WTC11 (cell line): ENCODE measurements around the gene PMS1. TPM values are rescaled to one million over a fixed set of nuclear protein-coding genes. Genes with fewer than 3 reads are reported as not detected.
A peak's percentile ranks its signal among the peaks of the same experiment; 100 is the strongest.

Source experiments
- HMGA2 ChIP-seq: fragments of 250-450 bp; sonication (Bioruptor Pico); IDR thresholded peaks from 2 replicates; pipeline ENCODE4 v1.4.0; 2021; ENCODE audit warnings: mild to moderate bottlenecking, moderate library complexity
- IRF2 ChIP-seq: sonication (generic); formaldehyde crosslinking; IDR thresholded peaks from 2 replicates; pipeline ENCODE4 v1.8.0; 2022; ENCODE audit warnings: low read depth, missing genetic modification reagents, borderline replicate concordance
- NFYB ChIP-seq: sonication (generic); formaldehyde crosslinking; conservative IDR thresholded peaks from 2 replicates; pipeline ENCODE4 v1.8.0; 2022; ENCODE audit warnings: low read depth, missing genetic modification reagents
- NR2C2 ChIP-seq: sonication (generic); formaldehyde crosslinking; IDR thresholded peaks from 2 replicates; pipeline ENCODE4 v1.8.0; 2022; ENCODE audit warnings: mild to moderate bottlenecking, missing genetic modification reagents
- RELA ChIP-seq: sonication (generic); formaldehyde crosslinking; IDR thresholded peaks from 2 replicates; pipeline ENCODE4 v1.8.1; 2022; ENCODE audit warnings: missing genetic modification reagents, mild to moderate bottlenecking, borderline replicate concordance
- RORB ChIP-seq: fragments of 250-450 bp; sonication (Bioruptor Pico); IDR thresholded peaks from 2 replicates; pipeline ENCODE4 v1.9.0; 2021; ENCODE audit warnings: mild to moderate bottlenecking
- SP1 ChIP-seq: sonication (generic); formaldehyde crosslinking; conservative IDR thresholded peaks from 2 replicates; pipeline ENCODE4 v1.8.1; 2022; ENCODE audit warnings: missing genetic modification reagents
- TCF7 ChIP-seq: sonication (generic); formaldehyde crosslinking; IDR thresholded peaks from 2 replicates; pipeline ENCODE4 v1.8.0; 2022; ENCODE audit warnings: mild to moderate bottlenecking, low read depth, missing genetic modification reagents, moderate library complexity
- TEAD1 ChIP-seq: sonication (generic); formaldehyde crosslinking; IDR thresholded peaks from 2 replicates; pipeline ENCODE4 v1.8.0; 2022; ENCODE audit warnings: mild to moderate bottlenecking, missing genetic modification reagents
- ZNF121 ChIP-seq: sonication (generic); formaldehyde crosslinking; IDR thresholded peaks from 2 replicates; pipeline ENCODE4 v1.8.0; 2023; ENCODE audit warnings: missing genetic modification reagents
- ZNF138 ChIP-seq: sonication (generic); formaldehyde crosslinking; conservative IDR thresholded peaks from 2 replicates; pipeline ENCODE4 v1.8.1; 2022; ENCODE audit warnings: mild to moderate bottlenecking, moderate library complexity, missing genetic modification reagents
- ZNF317 ChIP-seq: sonication (generic); formaldehyde crosslinking; IDR thresholded peaks from 2 replicates; pipeline ENCODE4 v1.8.1; 2023; ENCODE audit warnings: low read depth, mild to moderate bottlenecking, moderate library complexity, missing genetic modification reagents, borderline replicate concordance
- total RNA-seq: library from RNA; stranded (reverse); gene quantifications from 3 replicates; pipeline ENCODE4 v1.2.3, GENCODE V29; 2021
- TF ChIP-seq, protein P1 (sequence below): sonication (generic); formaldehyde crosslinking; IDR thresholded peaks from 2 replicates; pipeline ENCODE4 v1.8.0; 2022; ENCODE audit warnings: mild to moderate bottlenecking, missing genetic modification reagents
- TF ChIP-seq, protein P2 (sequence below): sonication (generic); formaldehyde crosslinking; IDR thresholded peaks from 2 replicates; pipeline ENCODE4 v1.8.1; 2023; ENCODE audit warnings: mild to moderate bottlenecking, missing genetic modification reagents, moderate library complexity
- TF ChIP-seq, protein P3 (sequence below): sonication (generic); formaldehyde crosslinking; IDR thresholded peaks from 2 replicates; pipeline ENCODE4 v1.8.1; 2022; ENCODE audit warnings: low read depth, mild to moderate bottlenecking, moderate library complexity, missing genetic modification reagents, borderline replicate concordance
- TF ChIP-seq, protein P4 (sequence below): sonication (generic); formaldehyde crosslinking; IDR thresholded peaks from 2 replicates; pipeline ENCODE4 v1.8.1; 2023; ENCODE audit warnings: mild to moderate bottlenecking, missing genetic modification reagents
- TF ChIP-seq, protein P5 (sequence below): sonication (generic); formaldehyde crosslinking; IDR thresholded peaks from 2 replicates; pipeline ENCODE4 v1.8.1; 2023; ENCODE audit warnings: mild to moderate bottlenecking, missing genetic modification reagents
- TF ChIP-seq, protein P6 (sequence below): sonication (generic); formaldehyde crosslinking; IDR thresholded peaks from 2 replicates; pipeline ENCODE4 v1.8.1; 2023; ENCODE audit warnings: mild to moderate bottlenecking, moderate library complexity, missing genetic modification reagents
- TF ChIP-seq, protein P7 (sequence below): fragments of 250-450 bp; sonication (Bioruptor Pico); IDR thresholded peaks from 2 replicates; pipeline ENCODE4 v1.8.0; 2021; ENCODE audit warnings: mild to moderate bottlenecking
- TF ChIP-seq, protein P8 (sequence below): sonication (generic); formaldehyde crosslinking; conservative IDR thresholded peaks from 2 replicates; pipeline ENCODE4 v1.8.1; 2022; ENCODE audit warnings: mild to moderate bottlenecking, missing genetic modification reagents
- TF ChIP-seq, protein P9 (sequence below): sonication (generic); formaldehyde crosslinking; IDR thresholded peaks from 2 replicates; pipeline ENCODE4 v1.8.0; 2022; ENCODE audit warnings: missing genetic modification reagents

The PMS1 gene
- total RNA-seq, 1 experiment from 2014 or later, result 49.8 TPM

DNA sequence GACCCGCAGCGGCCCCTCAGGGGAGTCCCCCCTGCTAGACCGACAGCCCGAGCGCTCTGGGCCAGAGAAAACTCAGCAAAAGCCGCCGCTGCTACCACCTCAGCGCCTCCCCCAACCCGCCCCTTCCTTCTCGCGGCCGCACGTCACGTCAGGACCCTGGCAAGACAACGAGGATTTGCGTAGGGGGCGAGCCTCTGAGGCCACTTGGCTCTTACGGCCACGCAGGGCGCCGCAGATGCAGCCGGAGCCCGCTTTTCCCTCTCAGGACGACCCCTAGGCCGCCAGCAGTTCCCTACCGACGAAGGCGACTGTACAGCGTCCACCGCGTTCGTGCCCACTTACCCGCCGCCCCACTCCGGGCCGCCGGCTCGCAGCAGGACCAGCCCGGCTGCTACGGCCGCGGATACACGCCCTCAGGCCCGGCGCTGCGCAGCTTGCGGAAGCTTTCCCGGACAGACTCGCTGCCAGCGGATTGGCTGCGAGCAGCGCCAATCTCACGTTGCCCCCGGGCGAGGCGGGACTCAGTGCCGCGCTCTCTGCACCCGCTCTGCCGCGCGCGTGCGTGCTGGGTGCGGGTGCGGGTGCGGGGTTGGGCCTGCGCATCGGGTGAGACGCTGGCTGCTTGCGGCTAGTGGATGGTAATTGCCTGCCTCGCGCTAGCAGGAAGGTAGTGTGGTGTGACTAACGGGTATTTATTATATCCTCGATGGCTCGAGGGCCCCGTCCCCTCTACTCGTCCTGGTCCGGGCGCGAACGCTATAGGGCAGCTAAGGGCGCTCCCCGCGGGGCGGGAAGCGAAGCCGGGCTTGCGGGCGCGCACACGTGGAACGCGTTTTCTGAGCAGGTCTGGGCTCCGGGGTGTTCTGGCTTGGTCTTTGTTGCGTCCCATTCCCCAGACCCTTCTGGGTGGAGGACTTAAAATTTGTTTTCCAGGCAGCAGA is at the start of gene PMS1, which contains the start of gene ORMDL1 (continued):
- TF ChIP-seq, protein P1, sequence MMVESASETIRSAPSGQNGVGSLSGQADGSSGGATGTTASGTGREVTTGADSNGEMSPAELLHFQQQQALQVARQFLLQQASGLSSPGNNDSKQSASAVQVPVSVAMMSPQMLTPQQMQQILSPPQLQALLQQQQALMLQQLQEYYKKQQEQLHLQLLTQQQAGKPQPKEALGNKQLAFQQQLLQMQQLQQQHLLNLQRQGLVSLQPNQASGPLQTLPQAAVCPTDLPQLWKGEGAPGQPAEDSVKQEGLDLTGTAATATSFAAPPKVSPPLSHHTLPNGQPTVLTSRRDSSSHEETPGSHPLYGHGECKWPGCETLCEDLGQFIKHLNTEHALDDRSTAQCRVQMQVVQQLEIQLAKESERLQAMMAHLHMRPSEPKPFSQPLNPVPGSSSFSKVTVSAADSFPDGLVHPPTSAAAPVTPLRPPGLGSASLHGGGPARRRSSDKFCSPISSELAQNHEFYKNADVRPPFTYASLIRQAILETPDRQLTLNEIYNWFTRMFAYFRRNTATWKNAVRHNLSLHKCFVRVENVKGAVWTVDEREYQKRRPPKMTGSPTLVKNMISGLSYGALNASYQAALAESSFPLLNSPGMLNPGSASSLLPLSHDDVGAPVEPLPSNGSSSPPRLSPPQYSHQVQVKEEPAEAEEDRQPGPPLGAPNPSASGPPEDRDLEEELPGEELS (CRISPR knock-in tag), result peak; percentile 69; the same call in 1 of the 2 replicates
- TF ChIP-seq TEAD1 (CRISPR knock-in tag) (peak; percentile 91), ZNF121 (CRISPR knock-in tag) (no peak), NFYB (CRISPR knock-in tag) (peak; percentile 95), ZNF138 (peak; percentile 88; the same call in 1 of the 2 replicates), HMGA2 (CRISPR knock-in tag) (0 out of 2 replicates have a peak, but pooled peaks have one; percentile 4), RORB (CRISPR knock-in tag) (no peak), ZNF317 (no peak), RELA (CRISPR knock-in tag) (no peak; the same call in 1 of the 2 replicates), IRF2 (no peak; the same call in 1 of the 2 replicates), TCF7 (CRISPR knock-in tag) (0 out of 2 replicates have a peak, but pooled peaks have one; percentile 67), SP1 (CRISPR knock-in tag) (peak; percentile 87), NR2C2 (no peak)
- TF ChIP-seq, protein P2, sequence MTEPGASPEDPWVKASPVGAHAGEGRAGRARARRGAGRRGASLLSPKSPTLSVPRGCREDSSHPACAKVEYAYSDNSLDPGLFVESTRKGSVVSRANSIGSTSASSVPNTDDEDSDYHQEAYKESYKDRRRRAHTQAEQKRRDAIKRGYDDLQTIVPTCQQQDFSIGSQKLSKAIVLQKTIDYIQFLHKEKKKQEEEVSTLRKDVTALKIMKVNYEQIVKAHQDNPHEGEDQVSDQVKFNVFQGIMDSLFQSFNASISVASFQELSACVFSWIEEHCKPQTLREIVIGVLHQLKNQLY (CRISPR knock-in tag), result 0 out of 2 replicates have a peak, but pooled peaks have one; percentile 60
- TF ChIP-seq, protein P3, sequence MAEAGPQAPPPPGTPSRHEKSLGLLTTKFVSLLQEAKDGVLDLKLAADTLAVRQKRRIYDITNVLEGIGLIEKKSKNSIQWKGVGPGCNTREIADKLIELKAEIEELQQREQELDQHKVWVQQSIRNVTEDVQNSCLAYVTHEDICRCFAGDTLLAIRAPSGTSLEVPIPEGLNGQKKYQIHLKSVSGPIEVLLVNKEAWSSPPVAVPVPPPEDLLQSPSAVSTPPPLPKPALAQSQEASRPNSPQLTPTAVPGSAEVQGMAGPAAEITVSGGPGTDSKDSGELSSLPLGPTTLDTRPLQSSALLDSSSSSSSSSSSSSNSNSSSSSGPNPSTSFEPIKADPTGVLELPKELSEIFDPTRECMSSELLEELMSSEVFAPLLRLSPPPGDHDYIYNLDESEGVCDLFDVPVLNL (CRISPR knock-in tag), result no peak
- TF ChIP-seq, protein P4, sequence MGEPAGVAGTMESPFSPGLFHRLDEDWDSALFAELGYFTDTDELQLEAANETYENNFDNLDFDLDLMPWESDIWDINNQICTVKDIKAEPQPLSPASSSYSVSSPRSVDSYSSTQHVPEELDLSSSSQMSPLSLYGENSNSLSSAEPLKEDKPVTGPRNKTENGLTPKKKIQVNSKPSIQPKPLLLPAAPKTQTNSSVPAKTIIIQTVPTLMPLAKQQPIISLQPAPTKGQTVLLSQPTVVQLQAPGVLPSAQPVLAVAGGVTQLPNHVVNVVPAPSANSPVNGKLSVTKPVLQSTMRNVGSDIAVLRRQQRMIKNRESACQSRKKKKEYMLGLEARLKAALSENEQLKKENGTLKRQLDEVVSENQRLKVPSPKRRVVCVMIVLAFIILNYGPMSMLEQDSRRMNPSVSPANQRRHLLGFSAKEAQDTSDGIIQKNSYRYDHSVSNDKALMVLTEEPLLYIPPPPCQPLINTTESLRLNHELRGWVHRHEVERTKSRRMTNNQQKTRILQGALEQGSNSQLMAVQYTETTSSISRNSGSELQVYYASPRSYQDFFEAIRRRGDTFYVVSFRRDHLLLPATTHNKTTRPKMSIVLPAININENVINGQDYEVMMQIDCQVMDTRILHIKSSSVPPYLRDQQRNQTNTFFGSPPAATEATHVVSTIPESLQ (CRISPR knock-in tag), result no peak
- TF ChIP-seq, protein P5, sequence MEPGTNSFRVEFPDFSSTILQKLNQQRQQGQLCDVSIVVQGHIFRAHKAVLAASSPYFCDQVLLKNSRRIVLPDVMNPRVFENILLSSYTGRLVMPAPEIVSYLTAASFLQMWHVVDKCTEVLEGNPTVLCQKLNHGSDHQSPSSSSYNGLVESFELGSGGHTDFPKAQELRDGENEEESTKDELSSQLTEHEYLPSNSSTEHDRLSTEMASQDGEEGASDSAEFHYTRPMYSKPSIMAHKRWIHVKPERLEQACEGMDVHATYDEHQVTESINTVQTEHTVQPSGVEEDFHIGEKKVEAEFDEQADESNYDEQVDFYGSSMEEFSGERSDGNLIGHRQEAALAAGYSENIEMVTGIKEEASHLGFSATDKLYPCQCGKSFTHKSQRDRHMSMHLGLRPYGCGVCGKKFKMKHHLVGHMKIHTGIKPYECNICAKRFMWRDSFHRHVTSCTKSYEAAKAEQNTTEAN, result peak; percentile 87; the same call in 1 of the 2 replicates
- TF ChIP-seq, protein P6, sequence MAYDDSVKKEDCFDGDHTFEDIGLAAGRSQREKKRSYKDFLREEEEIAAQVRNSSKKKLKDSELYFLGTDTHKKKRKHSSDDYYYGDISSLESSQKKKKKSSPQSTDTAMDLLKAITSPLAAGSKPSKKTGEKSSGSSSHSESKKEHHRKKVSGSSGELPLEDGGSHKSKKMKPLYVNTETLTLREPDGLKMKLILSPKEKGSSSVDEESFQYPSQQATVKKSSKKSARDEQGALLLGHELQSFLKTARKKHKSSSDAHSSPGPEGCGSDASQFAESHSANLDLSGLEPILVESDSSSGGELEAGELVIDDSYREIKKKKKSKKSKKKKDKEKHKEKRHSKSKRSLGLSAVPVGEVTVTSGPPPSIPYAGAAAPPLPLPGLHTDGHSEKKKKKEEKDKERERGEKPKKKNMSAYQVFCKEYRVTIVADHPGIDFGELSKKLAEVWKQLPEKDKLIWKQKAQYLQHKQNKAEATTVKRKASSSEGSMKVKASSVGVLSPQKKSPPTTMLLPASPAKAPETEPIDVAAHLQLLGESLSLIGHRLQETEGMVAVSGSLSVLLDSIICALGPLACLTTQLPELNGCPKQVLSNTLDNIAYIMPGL (CRISPR knock-in tag), result peak; percentile 93
- TF ChIP-seq, protein P7, sequence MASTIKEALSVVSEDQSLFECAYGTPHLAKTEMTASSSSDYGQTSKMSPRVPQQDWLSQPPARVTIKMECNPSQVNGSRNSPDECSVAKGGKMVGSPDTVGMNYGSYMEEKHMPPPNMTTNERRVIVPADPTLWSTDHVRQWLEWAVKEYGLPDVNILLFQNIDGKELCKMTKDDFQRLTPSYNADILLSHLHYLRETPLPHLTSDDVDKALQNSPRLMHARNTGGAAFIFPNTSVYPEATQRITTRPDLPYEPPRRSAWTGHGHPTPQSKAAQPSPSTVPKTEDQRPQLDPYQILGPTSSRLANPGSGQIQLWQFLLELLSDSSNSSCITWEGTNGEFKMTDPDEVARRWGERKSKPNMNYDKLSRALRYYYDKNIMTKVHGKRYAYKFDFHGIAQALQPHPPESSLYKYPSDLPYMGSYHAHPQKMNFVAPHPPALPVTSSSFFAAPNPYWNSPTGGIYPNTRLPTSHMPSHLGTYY (CRISPR knock-in tag), result no peak
- TF ChIP-seq, protein P8, sequence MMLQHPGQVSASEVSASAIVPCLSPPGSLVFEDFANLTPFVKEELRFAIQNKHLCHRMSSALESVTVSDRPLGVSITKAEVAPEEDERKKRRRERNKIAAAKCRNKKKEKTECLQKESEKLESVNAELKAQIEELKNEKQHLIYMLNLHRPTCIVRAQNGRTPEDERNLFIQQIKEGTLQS (CRISPR knock-in tag), result no peak
- TF ChIP-seq, protein P9, sequence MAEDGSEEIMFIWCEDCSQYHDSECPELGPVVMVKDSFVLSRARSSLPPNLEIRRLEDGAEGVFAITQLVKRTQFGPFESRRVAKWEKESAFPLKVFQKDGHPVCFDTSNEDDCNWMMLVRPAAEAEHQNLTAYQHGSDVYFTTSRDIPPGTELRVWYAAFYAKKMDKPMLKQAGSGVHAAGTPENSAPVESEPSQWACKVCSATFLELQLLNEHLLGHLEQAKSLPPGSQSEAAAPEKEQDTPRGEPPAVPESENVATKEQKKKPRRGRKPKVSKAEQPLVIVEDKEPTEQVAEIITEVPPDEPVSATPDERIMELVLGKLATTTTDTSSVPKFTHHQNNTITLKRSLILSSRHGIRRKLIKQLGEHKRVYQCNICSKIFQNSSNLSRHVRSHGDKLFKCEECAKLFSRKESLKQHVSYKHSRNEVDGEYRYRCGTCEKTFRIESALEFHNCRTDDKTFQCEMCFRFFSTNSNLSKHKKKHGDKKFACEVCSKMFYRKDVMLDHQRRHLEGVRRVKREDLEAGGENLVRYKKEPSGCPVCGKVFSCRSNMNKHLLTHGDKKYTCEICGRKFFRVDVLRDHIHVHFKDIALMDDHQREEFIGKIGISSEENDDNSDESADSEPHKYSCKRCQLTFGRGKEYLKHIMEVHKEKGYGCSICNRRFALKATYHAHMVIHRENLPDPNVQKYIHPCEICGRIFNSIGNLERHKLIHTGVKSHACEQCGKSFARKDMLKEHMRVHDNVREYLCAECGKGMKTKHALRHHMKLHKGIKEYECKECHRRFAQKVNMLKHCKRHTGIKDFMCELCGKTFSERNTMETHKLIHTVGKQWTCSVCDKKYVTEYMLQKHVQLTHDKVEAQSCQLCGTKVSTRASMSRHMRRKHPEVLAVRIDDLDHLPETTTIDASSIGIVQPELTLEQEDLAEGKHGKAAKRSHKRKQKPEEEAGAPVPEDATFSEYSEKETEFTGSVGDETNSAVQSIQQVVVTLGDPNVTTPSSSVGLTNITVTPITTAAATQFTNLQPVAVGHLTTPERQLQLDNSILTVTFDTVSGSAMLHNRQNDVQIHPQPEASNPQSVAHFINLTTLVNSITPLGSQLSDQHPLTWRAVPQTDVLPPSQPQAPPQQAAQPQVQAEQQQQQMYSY (CRISPR knock-in tag), result no peak
